ENCODE data around the gene FAM161A. TPM values are rescaled to one million over a fixed set of nuclear protein-coding genes. Genes with fewer than 3 reads are reported as not detected.
"Not testable (repeated sequence)": the region's sequence is repeated elsewhere in the genome, so short reads cannot be mapped to it uniquely, and the experiment has no call there.

Gene FAM161A
- total RNA-seq, 1 donor from 2014 or later = 2.8 TPM

GRCh38 chr2:61807036-61807757, 46.7 kb downstream of the FAM161A start:
- Histone ChIP-seq H3K9ac (ENCODE audit: low read length) (no peak overlapping the region), H3K9me3 (ENCODE audit: insufficient read depth, low read depth, low read length) (no peaks in the 10 kb centered on the region), H3K27me3 (ENCODE audit: insufficient read depth, low read length) (peaks cover 2% of the 10 kb centered on the region), H3K4me3 (ENCODE audit: insufficient read depth, low read depth, low read length) (no peak overlapping the region), H3K36me3 (ENCODE audit: insufficient read depth, low read length) (no peaks in the 10 kb centered on the region), H3K79me2 (ENCODE audit: insufficient read depth, low read length) (no peaks in the 10 kb centered on the region), H4K20me1 (ENCODE audit: insufficient read depth, low read length) (no peaks in the 10 kb centered on the region), H3K4me1 (ENCODE audit: insufficient read depth, low read length) (no peaks in the 10 kb centered on the region), H2AFZ (ENCODE audit: low read depth, low read length) (no peak overlapping the region), H3K4me2 (ENCODE audit: low read length) (no peak overlapping the region), H3K27ac (ENCODE audit: low read depth, low read length) (no peak overlapping the region)
- TF ChIP-seq CTCF (IDR thresholded peaks at IDR 0.05; ENCODE audit: insufficient read depth, low read depth, low read length) = no peak
- no peak for TF ChIP-seq EZH2 (IDR thresholded peaks at IDR 0.05; ENCODE audit: insufficient read depth, low read length)
- Mint-ChIP-seq H3K27ac (ENCODE audit: unreplicated experiment) (no peak overlapping the region), H3K36me3 (ENCODE audit: low read depth, unreplicated experiment) (peaks cover 6% of the 10 kb centered on the region), H3K27me3 (ENCODE audit: low read depth, unreplicated experiment) (peaks cover 12% of the 10 kb centered on the region), H3K9me3 (ENCODE audit: unreplicated experiment) (peaks cover 2% of the 10 kb centered on the region), H3K4me1 (ENCODE audit: low read depth, unreplicated experiment) (no peaks in the 10 kb centered on the region), H3K4me3 (ENCODE audit: unreplicated experiment) (no peak overlapping the region)
- DNase-seq (ENCODE audit: low read depth) (no peak), FAIRE-seq (no peak)

GRCh38 chr2:61802548-61802947, 51.3 kb downstream of the FAM161A start:
- no peak overlapping the region for H3K27ac Mint-ChIP-seq (ENCODE audit: unreplicated experiment)
- no peaks in the 10 kb centered on the region for H3K79me2 ChIP-seq (ENCODE audit: insufficient read depth, low read length)
- H2AFZ ChIP-seq (ENCODE audit: low read depth, low read length) = no peak overlapping the region
- no peaks in the 10 kb centered on the region for H3K36me3 ChIP-seq (ENCODE audit: insufficient read depth, low read length)
- H3K27me3 Mint-ChIP-seq (ENCODE audit: low read depth, unreplicated experiment) = peaks cover 8% of the 10 kb centered on the region
- no peak overlapping the region for H3K27ac ChIP-seq (ENCODE audit: low read depth, low read length)
- peaks cover 2% of the 10 kb centered on the region for H3K27me3 ChIP-seq (ENCODE audit: insufficient read depth, low read length)
- H3K4me1 Mint-ChIP-seq (ENCODE audit: low read depth, unreplicated experiment) = no peaks in the 10 kb centered on the region
- FAIRE-seq = no peak
- no peaks in the 10 kb centered on the region for H4K20me1 ChIP-seq (ENCODE audit: insufficient read depth, low read length)
- no peaks in the 10 kb centered on the region for H3K36me3 Mint-ChIP-seq (ENCODE audit: low read depth, unreplicated experiment)
- no peak for DNase-seq (ENCODE audit: low read depth)
- H3K9me3 Mint-ChIP-seq (ENCODE audit: unreplicated experiment) = peaks cover 5% of the 10 kb centered on the region
- H3K9me3 ChIP-seq (ENCODE audit: insufficient read depth, low read depth, low read length) = no peaks in the 10 kb centered on the region
- H3K4me3 ChIP-seq (ENCODE audit: insufficient read depth, low read depth, low read length) = no peak overlapping the region
- no peaks in the 10 kb centered on the region for H3K4me1 ChIP-seq (ENCODE audit: insufficient read depth, low read length)
- no peak overlapping the region for H3K4me3 Mint-ChIP-seq (ENCODE audit: unreplicated experiment)
- no peak overlapping the region for H3K9ac ChIP-seq (ENCODE audit: low read length)
- H3K4me2 ChIP-seq (ENCODE audit: low read length) = no peak overlapping the region
- TF ChIP-seq CTCF (IDR thresholded peaks at IDR 0.05; ENCODE audit: insufficient read depth, low read depth, low read length) = no peak
- TF ChIP-seq EZH2 (IDR thresholded peaks at IDR 0.05; ENCODE audit: insufficient read depth, low read length) = no peak

GRCh38 chr2:61799099-61799498, 54.8 kb downstream of the FAM161A start:
- no peak overlapping the region for H3K27ac Mint-ChIP-seq (ENCODE audit: unreplicated experiment)
- Histone ChIP-seq H3K27ac (ENCODE audit: low read depth, low read length) (no peak overlapping the region), H3K4me3 (ENCODE audit: insufficient read depth, low read depth, low read length) (no peak overlapping the region), H2AFZ (ENCODE audit: low read depth, low read length) (no peak overlapping the region), H3K9ac (ENCODE audit: low read length) (no peak overlapping the region), H3K27me3 (ENCODE audit: insufficient read depth, low read length) (no peaks in the 10 kb centered on the region), H3K4me1 (ENCODE audit: insufficient read depth, low read length) (no peaks in the 10 kb centered on the region), H3K79me2 (ENCODE audit: insufficient read depth, low read length) (no peaks in the 10 kb centered on the region), H3K36me3 (ENCODE audit: insufficient read depth, low read length) (no peaks in the 10 kb centered on the region), H3K9me3 (ENCODE audit: insufficient read depth, low read depth, low read length) (no peaks in the 10 kb centered on the region), H3K4me2 (ENCODE audit: low read length) (no peak overlapping the region), H4K20me1 (ENCODE audit: insufficient read depth, low read length) (no peaks in the 10 kb centered on the region)
- no peaks in the 10 kb centered on the region for H3K4me1 Mint-ChIP-seq (ENCODE audit: low read depth, unreplicated experiment)
- no peak for TF ChIP-seq CTCF (IDR thresholded peaks at IDR 0.05; ENCODE audit: insufficient read depth, low read depth, low read length)
- TF ChIP-seq EZH2 (IDR thresholded peaks at IDR 0.05; ENCODE audit: insufficient read depth, low read length) = no peak
- H3K27me3 Mint-ChIP-seq (ENCODE audit: low read depth, unreplicated experiment) = peaks cover 12% of the 10 kb centered on the region
- H3K9me3 Mint-ChIP-seq (ENCODE audit: unreplicated experiment) = peaks cover 5% of the 10 kb centered on the region
- no peak for FAIRE-seq
- no peaks in the 10 kb centered on the region for H3K36me3 Mint-ChIP-seq (ENCODE audit: low read depth, unreplicated experiment)
- H3K4me3 Mint-ChIP-seq (ENCODE audit: unreplicated experiment) = no peak overlapping the region
- no peak for DNase-seq (ENCODE audit: low read depth)

- H3K27me3 Mint-ChIP-seq (ENCODE audit: low read depth, unreplicated experiment) = peaks cover 12% of the 10 kb centered on the region
- H3K4me2 ChIP-seq (ENCODE audit: low read length); FAIRE-seq; H3K27ac ChIP-seq (ENCODE audit: low read depth, low read length); H3K4me1 ChIP-seq (ENCODE audit: insufficient read depth, low read length); H2AFZ ChIP-seq (ENCODE audit: low read depth, low read length); H3K4me3 ChIP-seq (ENCODE audit: insufficient read depth, low read depth, low read length); H3K27ac Mint-ChIP-seq (ENCODE audit: unreplicated experiment); H4K20me1 ChIP-seq (ENCODE audit: insufficient read depth, low read length); H3K9me3 ChIP-seq (ENCODE audit: insufficient read depth, low read depth, low read length); H3K79me2 ChIP-seq (ENCODE audit: insufficient read depth, low read length); H3K4me1 Mint-ChIP-seq (ENCODE audit: low read depth, unreplicated experiment); H3K9me3 Mint-ChIP-seq (ENCODE audit: unreplicated experiment); H3K36me3 ChIP-seq (ENCODE audit: insufficient read depth, low read length); DNase-seq (ENCODE audit: low read depth); H3K27me3 ChIP-seq (ENCODE audit: insufficient read depth, low read length); H3K9ac ChIP-seq (ENCODE audit: low read length); H3K4me3 Mint-ChIP-seq (ENCODE audit: unreplicated experiment); H3K36me3 Mint-ChIP-seq (ENCODE audit: low read depth, unreplicated experiment): not testable (repeated sequence)
Observed at GRCh38 chr2:61797446-61797845, 56.4 kb downstream of the FAM161A start.
